MG63 (cell line): ENCODE results near the gene NHLRC4. TPM values are rescaled to one million over a fixed set of nuclear protein-coding genes. Genes with fewer than 3 reads are reported as not detected.
A peak's percentile ranks its signal among the peaks of the same experiment; 100 is the strongest.

Experiments used
- DNase-seq: peaks from one replicate; pipeline ENCODE4 v3.0.0-alpha.2; 2020
- H3K27me3 ChIP-seq: fragments of 250-450 bp; sonication (Bioruptor Pico); 2 replicates; pipeline ENCODE4 v1.5.1; 2020; ENCODE audit warnings: mild to moderate bottlenecking, moderate library complexity
- H3K36me3 ChIP-seq: fragments of 250-450 bp; sonication (Bioruptor Pico); 2 replicates; pipeline ENCODE4 v1.5.1; 2020; ENCODE audit warnings: mild to moderate bottlenecking, moderate library complexity
- H3K4me3 ChIP-seq: fragments of 250-450 bp; sonication (Bioruptor Pico); 2 replicates; pipeline ENCODE4 v1.5.1; 2020; ENCODE audit warnings: mild to moderate bottlenecking, moderate library complexity
- H3K9me3 ChIP-seq: fragments of 250-450 bp; sonication (Bioruptor Pico); 2 replicates; pipeline ENCODE4 v1.5.1; 2020; ENCODE audit warnings: mild to moderate bottlenecking, moderate library complexity
- total RNA-seq: library from RNA; depleted of rRNA; stranded (reverse); fragments of >200 nt; shearing (Covaris generic); gene quantifications from 2 replicates; pipeline ENCODE4 v1.2.3, GENCODE V29; 2014; ENCODE audit warnings: low replicate concordance

Gene NHLRC4
- total RNA-seq, 1 experiment from 2014 or later = not detected

DNA sequence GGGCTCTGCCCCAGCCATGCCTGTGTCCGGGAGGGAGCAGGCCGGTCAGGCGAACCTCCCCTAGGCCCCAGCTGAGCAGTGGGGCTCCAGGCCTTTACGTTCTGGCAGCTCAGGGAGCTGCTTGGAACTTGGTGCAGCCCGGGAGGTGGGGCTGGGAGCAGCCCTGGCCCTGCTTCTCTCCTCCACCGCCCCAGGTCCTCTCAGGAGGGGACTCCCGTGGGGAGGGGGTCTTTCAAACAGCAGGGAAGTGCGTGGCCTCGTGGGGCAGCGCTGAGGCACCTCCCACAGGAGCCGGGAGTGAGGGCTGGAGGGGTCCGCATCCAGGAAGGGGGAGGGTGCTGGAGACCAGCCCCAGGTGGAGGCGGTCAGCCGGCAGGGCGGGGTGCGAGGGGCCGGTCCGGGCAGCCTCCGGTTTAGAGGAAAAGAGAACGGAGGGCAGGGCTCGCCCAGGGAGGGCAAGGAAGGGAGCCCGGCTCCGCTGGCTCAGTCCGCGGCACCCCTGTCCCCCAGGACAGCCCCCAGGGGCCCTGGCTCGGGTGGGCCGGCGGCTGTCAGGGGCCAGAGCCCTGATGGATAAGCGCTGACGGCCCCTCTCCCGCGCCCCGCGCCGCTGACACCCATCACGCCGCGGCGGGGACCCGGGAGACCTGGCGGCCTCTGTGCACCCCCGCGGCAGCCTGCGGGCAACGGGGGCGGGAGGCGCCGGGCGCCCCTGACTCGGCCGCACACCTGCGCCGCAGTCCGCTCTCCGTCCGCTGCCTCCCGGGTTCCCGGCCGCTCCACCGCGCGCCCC, 7.2 kb upstream of the NHLRC4 start:
- no peak for DNase-seq
- Histone ChIP-seq H3K4me3 (no peak overlapping the region), H3K9me3 (no peaks in the 10 kb centered on the region), H3K36me3 (no peaks in the 10 kb centered on the region; the same call in 1 of the 2 replicates), H3K27me3 (peaks cover 21% of the 10 kb centered on the region)

DNA sequence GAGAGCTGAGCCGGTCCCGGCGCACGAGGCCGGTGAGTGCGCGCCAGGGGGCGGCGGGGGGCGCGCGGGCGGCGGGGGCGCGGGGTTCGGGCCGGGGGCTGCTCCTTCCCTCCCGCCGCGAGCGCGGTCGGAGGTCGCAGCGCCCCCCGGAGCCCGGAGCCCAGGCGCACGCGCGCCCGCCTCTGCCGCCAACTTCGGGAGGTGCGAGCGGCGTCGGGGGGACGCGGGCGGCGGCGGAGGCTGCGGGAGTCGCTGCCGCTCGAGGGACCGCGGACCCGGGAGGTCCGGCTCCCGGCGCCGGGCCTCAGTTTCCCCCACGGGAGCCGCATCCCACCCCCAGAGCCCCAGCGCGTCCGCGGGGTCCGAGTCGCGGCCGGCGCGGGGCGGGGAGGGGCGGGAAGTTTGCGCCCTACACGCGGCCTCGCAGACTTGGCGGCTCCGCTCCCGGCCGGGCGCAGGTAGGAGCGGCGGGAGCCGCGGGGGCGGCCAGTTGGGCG, 6.6 kb upstream of the NHLRC4 start, which contains the start of gene PRR35:
TSS of gene PRR35 (plus strand) at position 191 of the 497 bp plus-strand sequence. CDS start 2,901 bp downstream, outside the sequence.
- H3K36me3 ChIP-seq = no peaks in the 10 kb centered on the region
- no peaks in the 10 kb centered on the region for H3K9me3 ChIP-seq
- H3K4me3 ChIP-seq = no peak within 1 kb of the TSS
- DNase-seq = no peak
- H3K27me3 ChIP-seq = peaks cover 21% of the 10 kb centered on the region

DNA sequence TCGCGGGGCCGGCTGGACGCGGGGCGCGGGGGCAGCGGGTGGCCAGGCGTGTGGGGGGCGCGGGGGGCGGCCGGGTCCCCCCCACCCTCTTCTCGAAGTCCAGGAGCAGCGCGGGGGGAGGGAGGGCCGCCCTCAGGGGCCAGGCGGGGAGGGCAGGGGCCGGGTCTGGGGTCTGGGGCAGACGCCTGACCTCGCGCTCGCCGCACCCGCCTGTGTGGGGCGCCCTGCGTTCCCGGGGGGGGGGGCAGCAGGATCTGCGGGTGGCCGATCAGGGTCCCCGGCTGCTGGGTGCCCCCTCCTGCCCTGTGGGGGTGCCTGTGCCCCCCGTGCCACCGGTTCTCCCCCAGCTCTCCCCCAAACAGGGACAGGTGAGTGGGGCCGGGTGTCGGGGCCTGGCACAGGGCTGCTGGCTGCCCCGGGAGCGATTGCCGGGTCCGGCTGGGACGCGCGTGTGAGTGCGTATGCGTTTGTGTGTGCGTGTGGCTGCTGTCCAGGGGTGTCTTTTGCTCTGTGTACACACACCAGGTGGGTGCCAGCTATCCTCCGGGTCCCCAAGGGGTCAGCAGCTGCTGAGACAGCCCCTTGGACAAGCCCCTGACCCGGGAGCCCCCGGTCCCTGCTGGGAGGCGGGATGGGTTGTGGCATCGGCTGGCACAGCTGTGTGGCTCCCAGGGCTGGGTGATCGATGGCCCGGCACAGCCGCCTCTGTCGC, 5.9 kb upstream of the NHLRC4 start:
- no peaks in the 10 kb centered on the region for H3K9me3 ChIP-seq
- no peak overlapping the region for H3K4me3 ChIP-seq
- H3K36me3 ChIP-seq = no peaks in the 10 kb centered on the region
- no peak for DNase-seq
- H3K27me3 ChIP-seq = peaks cover 21% of the 10 kb centered on the region

DNA sequence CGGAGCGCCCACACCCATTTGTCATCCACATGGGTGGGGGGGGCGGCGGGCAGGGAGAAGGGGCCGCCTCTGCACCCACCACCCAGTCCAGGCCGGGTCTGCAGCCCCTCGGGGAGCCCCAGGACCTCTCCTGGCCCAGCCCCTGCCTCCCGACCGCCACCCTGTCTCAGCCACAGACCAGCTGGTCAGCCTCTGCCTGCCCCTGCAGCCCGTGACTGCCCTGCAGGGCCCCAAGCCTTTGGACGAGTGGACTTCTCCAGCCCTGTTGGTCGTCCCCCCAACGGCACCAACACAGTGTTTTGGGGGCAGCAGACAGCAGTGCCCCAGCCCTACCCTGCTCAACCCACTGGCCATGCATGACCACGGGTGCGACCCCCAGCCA, 5.4 kb upstream of the NHLRC4 start:
- Histone ChIP-seq H3K27me3 (peaks cover 21% of the 10 kb centered on the region), H3K36me3 (no peaks in the 10 kb centered on the region), H3K4me3 (no peak overlapping the region), H3K9me3 (no peaks in the 10 kb centered on the region)
- DNase-seq = no peak

DNA sequence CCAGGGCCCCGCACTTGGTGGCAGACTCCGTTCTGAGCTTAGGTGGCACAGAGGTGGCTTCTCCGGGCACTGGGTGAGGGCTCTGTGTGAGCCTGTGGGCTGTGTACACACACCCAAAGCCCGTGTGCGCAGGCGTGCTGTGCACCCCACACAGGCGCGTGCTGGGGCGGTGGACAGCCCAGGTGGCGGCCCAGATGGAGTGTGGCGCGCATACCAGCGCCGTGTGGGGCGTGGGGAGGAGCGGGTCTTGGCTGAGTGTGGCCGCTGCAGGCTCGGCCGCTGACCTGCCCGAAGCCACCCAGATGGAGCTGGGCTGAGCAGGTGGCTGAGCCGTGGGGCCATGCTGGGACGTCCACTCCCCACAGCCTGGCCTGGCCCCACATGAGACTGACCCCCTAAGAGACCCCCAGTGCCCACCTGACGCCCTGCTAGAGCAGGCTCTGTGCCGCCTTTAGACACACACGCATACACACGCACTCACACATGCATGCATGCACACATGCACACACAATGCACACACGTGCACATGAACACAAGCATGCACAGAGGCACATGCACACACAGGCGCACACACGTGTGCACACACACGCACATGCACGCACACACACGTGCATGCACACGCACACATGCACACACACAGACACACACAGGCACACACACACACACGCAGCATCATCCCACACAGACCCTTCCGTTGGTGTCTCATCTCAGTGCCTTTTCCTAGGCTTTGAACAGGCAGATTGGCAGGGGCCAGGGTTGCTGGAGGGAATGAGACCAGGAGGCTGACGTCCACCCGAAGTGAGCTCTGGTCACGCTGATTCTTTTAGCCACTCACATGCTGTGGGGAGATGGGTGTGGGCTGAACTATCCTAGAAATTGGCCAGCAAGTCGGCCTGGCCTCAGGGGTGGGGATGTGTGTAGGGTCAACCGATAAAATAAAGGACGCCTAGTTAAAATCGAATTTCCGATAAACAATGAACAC, 4.6 kb upstream of the NHLRC4 start:
- H3K9me3 ChIP-seq = no peaks in the 10 kb centered on the region
- no peak overlapping the region for H3K4me3 ChIP-seq
- H3K36me3 ChIP-seq = no peaks in the 10 kb centered on the region
- peaks cover 21% of the 10 kb centered on the region for H3K27me3 ChIP-seq
- DNase-seq = no peak

DNA sequence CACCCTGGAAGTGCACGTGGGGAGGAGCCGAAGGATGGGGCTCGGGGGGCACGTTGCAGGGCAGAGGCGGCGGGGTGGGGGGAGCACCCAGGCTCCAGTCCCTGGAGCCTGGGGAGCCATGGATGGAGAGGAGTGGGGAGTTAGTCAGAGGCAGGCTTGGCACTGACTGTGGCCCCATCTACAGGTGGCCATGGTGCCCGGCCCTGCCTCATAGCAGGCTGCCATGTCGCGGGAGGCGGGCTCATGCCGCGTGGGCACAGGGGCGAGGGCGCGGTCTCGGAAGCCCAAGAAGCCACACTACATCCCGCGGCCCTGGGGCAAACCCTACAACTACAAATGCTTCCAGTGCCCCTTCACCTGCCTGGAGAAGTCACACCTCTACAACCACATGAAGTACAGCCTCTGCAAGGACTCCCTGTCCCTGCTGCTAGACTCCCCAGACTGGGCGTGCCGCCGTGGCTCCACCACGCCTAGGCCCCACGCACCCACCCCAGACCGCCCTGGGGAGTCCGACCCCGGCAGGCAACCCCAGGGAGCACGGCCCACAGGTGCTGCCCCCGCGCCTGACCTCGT, 3.6 kb upstream of the NHLRC4 start:
- H3K36me3 ChIP-seq = no peaks in the 10 kb centered on the region
- DNase-seq = no peak
- H3K9me3 ChIP-seq = no peaks in the 10 kb centered on the region
- no peak overlapping the region for H3K4me3 ChIP-seq
- H3K27me3 ChIP-seq = peaks cover 21% of the 10 kb centered on the region

DNA sequence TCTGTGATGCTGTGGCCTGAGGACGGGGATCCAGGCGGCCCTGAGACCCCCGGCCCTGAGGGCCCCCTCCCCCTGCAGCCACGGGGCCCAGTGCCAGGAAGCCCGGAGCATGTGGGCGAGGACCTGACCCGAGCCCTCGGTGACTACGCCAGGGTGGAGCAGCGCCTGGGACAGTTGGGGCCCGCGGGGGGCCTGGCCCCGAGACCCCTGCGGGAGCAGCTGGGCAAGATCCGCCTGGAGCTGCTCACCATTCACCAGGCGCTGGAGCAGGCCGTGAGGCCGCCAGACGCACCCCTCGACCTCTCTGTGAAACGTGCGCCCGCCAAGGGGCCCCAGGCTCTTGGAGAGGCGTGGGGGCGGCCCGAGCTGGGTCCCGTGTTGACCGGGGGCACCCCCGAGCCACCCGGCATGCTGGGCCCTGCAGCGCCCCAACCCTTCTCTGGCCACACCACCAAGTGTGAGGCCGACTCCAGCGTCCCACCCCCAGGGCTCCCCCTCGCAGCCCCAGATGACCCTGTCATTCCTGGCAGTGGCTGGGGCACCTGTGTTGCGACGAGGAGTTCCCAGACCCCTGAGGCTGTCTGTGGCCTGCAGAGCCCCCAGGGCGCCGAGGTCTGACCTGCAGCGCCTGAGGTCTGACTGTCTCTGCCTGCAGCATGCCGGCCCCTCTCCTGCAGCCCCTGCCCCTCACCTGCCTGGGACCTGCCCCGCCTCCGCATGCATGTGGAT, 2.0 kb upstream of the NHLRC4 start:
- H3K9me3 ChIP-seq = no peaks in the 10 kb centered on the region
- H3K36me3 ChIP-seq = no peaks in the 10 kb centered on the region
- H3K4me3 ChIP-seq = no peak overlapping the region
- no peak for DNase-seq
- H3K27me3 ChIP-seq = peaks cover 15% of the 10 kb centered on the region

DNA sequence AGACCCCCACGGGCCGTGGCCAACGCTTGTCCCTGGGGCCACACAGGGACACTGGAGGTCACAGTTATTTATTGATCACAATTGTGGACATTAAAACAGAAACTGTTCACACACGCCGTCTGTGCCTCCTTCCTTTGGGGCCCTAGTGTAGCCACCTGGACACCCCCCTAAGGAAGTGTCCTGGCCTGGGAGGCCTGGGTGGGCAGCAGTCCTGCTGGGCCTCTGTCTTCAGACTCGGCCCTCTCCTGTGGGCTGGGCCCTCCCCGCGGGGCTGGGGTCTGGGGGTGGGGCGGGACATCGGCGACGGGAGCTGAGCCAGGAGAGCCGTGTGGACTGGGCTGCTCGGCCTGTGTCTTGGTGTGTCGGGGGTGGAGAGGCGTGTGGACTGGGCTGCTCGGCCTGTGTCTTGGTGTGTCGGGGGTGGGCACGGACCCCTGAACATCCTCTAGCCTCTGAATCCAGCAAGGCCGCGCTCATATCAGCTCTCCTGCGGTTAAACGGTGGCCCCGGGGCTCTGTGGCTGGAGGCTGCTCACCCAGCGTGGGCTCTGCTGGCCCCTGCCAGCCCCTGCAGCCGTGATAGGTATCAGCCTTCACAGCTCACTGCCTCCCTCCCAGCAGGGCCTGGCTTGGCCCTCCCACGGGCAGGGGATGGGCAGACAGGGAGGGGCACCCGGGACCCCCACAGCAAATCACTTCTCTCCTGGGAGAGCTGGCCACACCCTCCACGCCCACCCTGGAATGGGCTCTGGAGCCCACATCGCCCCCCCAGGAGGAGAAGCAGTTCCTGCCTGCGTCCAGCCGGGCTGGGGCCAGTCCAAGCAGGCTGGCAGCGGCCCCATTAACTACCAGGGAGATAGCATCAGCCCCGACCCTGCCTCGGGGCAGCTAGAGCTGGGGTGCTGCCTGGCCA, 1.1 kb upstream of the NHLRC4 start:
- H3K4me3 ChIP-seq = no peak overlapping the region
- H3K36me3 ChIP-seq = no peaks in the 10 kb centered on the region
- no peak for DNase-seq
- no peaks in the 10 kb centered on the region for H3K9me3 ChIP-seq
- H3K27me3 ChIP-seq = peaks cover 15% of the 10 kb centered on the region

DNA sequence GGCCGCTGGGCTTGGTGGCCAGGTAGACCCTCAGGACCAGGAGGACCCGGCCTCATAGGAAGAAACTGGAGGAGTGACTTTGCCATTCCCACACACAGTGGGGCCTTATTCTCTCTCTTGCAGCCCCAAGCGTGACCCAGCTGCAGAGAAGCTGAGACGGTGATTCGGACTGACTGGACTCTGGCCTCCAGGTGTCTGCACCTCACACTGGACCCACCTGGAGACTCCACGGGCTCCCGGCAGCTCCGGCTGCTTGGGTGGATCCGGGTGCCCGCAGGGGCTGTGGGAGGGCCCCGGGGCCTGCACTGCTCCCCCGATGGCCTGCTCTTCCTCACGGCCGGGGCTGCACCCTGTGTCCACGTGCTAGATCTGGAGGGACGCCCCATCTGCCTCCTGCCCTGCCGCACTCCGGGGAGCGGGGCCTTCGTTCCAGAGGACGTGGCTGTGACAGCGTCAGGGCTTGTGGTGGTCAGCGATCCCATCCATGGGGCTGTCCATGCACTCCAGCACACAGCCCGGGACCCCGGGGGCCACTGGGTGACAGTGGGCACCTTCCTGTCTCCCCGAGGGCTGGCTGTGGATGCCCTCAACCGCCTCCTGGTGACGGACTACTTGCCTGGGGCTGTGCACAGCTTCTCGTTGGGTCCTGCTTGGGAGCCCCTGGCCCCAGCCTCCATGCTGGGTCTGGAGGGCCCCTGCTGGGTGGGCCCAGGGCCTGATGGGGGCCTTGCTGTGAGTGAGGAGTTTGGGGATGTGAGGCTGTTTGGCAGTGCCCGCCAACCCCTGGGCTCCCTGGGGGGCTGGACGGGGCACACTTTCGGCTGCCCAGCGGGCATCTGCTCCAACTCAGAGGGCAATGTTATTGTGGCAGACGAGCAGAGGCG, 810 bp downstream of the NHLRC4 start:
- H3K36me3 ChIP-seq = peaks cover 8% of the 10 kb centered on the region
- H3K4me3 ChIP-seq = no peak overlapping the region
- H3K9me3 ChIP-seq = no peaks in the 10 kb centered on the region
- DNase-seq = no peak
- H3K27me3 ChIP-seq = no peaks in the 10 kb centered on the region

DNA sequence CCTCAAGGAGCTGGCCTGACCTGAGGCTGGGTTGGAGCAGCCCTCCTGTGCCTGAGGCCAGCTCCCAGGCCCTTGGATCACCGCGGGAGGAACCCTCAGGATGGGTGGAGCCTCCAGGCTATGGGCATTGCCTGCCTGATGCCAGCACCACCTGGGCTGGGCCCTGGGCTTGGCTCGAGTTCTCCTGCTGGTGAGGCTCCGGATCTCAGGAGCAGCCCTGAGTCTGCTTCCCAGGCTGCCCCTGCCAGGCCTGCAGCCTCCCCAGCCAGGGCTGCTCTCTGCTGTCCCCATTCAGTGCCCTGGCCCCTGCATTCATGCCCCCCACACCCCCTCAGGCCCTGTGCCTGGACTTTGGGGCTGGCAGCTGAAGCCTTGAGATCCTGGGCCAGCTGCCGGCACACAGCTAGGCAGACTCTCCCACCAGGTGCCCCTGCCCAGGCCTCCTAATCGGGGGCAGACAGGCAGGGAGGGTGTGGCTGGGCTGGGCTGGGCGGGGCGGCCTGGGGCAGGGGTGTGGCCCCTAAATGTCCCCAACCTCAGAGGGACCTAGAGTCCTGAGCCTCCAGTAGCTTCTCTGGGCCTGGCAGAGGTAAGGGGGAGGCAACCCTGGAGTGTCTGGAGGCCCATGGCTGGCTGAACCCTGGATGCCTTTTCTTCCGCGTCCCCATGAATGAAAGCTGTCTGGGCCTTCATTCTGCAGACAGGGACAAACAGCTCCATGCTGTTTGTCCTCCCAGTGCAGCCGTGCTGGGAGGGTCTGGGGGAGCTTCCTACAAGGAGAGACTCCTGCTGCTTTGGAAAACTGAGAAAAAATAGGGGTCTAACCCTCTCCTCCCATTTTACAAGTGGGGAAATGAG, 1.8 kb downstream of the NHLRC4 start:
- Histone ChIP-seq H3K9me3 (no peaks in the 10 kb centered on the region), H3K4me3 (peak overlapping the region; percentile 51), H3K27me3 (no peaks in the 10 kb centered on the region), H3K36me3 (peaks cover 11% of the 10 kb centered on the region)
- no peak for DNase-seq

DNA sequence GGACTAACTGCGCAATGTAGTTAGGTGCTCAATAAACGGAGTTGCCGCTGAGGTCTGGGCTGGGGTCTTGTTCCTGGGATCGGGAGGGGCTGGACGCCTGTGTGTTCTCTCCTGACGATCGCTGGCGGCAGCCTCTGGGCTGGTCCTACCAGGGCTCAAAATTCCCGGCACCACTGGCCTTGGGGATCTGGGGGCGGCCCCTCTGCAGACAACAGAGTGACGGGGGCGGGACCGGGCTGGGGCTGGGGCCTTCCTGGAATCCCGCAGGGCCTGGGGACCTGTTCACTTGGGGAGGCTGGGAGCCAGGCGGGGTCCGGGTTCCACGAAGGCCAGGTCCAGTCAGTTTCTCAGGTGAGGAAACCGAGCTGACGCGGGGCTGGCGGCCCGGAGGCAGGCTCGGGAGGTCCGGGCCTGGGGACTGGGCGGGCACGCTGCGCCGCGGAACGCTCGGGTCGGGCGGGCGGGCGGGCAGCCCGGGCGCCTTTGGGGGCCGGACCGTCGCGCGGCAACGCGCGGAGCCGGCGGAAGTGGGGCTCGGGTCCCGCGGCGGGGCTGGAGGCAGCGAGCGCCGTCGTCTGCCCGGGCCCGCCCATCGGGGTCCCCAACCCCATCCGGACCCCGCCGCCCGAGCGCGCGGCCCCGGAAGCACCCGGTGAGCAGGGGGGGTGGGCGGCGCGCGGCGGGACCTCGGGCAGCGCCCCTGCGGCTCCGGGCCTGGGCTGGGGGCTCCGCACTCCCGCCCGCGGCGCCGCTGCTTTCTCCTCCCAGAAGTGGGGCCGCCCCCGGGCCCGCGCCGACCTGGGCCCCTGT, 2.8 kb downstream of the NHLRC4 start, which contains the start of gene PIGQ:
TSS of gene PIGQ (plus strand) at position 524 of the 810 bp plus-strand sequence. CDS start 4,107 bp downstream, outside the sequence.
- DNase-seq = peak; percentile 78

DNA sequence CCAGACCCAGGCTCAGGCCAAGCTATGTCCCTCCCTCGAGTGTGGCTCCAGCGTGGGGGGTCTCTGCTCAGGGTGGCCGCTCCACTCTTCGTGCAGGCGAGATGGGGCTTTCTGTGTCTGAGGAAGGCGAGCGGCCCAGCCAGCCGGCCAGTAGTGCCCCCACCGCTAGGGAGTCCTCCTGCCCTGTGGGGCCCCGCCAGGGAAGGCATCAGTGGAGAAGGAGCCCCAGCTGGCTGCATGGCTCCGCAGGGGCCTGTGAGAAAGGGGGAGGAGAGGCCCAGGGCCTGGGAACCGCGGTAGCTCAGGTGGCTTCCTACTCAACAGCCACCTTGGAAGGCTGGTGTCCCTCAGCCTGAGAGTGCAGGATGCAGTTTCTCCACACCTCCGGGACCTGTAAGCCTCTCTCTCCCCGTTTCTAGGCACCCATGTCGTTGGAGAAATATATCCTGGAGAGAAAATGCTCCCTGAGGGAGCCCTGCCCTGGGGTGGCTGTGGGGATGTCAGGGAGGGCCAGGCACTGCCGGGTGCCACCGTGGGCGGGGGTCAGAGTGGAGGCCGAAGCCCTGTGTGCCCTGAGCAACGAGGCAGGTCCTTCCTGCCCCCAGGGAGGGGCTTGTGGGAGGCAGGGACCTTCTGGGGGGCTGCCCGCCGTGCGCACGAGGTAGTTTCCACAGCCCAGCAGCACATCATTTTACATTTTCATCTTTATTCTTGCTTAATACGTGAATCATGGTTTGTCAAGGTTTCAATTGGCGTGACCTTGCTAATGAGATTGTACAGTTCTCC, 6.3 kb downstream of the NHLRC4 start:
- Histone ChIP-seq H3K4me3 (no peak overlapping the region), H3K36me3 (peaks cover 27% of the 10 kb centered on the region), H3K9me3 (no peaks in the 10 kb centered on the region), H3K27me3 (no peaks in the 10 kb centered on the region)
- DNase-seq = no peak

More for the DNA sequence above, 2.8 kb downstream of the NHLRC4 start, which contains the start of gene PIGQ:
- peak within 1 kb of the TSS; percentile 76 for H3K4me3 ChIP-seq
- H3K27me3 ChIP-seq = no peaks in the 10 kb centered on the region
- peaks cover 20% of the 10 kb centered on the region for H3K36me3 ChIP-seq
- no peaks in the 10 kb centered on the region for H3K9me3 ChIP-seq
